GM12878 (cell line): ENCODE measurements around the gene MRPL41.

Source experiments
- IKZF1 ChIP-seq: fragments of 450-650 bp; conservative IDR thresholded peaks from 2 replicates; pipeline ENCODE4 v1.6.1; 2017; ENCODE audit warnings: antibody characterized with exemption, mild to moderate bottlenecking
- TF ChIP-seq, protein P1 (sequence below): fragments of 150-350 bp; IDR thresholded peaks from 2 replicates; pipeline ENCODE4 v1.6.1; 2016; ENCODE audit warnings: low read depth, low read length

DNA sequence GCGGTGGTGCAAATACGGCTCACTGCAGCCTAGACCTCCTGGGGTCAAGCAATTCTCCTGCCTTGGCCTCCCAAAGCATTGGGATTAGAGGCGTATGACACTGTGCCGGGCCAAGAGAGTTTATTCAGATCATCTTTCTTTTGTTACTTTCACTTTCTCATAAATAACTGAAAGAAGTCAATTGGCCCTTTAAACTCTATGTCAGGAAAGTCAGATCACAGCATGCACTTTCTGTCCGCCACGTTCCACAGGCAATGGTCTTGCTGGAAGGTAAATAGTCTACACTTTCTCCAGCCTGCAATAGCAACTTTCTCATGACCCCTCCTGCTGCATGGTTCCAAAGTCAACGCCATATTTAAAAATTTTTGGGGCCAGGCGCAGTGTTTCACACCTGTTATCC lies 47.3 kb downstream of the MRPL41 start:
- TF ChIP-seq IKZF1 = no peak
- TF ChIP-seq, protein P1, sequence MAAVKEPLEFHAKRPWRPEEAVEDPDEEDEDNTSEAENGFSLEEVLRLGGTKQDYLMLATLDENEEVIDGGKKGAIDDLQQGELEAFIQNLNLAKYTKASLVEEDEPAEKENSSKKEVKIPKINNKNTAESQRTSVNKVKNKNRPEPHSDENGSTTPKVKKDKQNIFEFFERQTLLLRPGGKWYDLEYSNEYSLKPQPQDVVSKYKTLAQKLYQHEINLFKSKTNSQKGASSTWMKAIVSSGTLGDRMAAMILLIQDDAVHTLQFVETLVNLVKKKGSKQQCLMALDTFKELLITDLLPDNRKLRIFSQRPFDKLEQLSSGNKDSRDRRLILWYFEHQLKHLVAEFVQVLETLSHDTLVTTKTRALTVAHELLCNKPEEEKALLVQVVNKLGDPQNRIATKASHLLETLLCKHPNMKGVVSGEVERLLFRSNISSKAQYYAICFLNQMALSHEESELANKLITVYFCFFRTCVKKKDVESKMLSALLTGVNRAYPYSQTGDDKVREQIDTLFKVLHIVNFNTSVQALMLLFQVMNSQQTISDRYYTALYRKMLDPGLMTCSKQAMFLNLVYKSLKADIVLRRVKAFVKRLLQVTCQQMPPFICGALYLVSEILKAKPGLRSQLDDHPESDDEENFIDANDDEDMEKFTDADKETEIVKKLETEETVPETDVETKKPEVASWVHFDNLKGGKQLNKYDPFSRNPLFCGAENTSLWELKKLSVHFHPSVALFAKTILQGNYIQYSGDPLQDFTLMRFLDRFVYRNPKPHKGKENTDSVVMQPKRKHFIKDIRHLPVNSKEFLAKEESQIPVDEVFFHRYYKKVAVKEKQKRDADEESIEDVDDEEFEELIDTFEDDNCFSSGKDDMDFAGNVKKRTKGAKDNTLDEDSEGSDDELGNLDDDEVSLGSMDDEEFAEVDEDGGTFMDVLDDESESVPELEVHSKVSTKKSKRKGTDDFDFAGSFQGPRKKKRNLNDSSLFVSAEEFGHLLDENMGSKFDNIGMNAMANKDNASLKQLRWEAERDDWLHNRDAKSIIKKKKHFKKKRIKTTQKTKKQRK = no peak
